IMR-90 (cell line): ENCODE results near the gene RETREG1. TPM values are rescaled to one million over a fixed set of nuclear protein-coding genes. Genes with fewer than 3 reads are reported as not detected.

ENCODE experiments used
- ATAC-seq: fragments of 200-7000 bp; cut with Tn5 transposase; 2 replicates; pipeline ENCODE4 v1.9.1; 2020; ENCODE audit warnings: low read depth, mild to moderate bottlenecking, moderate library complexity
- BruUV-seq: library from RNA; stranded (reverse); fragments of 400-500 nt; replicated peaks from 2 replicates; lab custom pipeline; 2021; lab: Mats Ljungman, UMichigan
- CTCF ChIA-PET: fragments of 300-600 bp; formaldehyde crosslinking; extraction: SDS; loops from one replicate; lab custom pipeline; 2021; ENCODE audit warnings: antibody characterized with exemption; lab: Yijun Ruan, JAX
- POLR2A ChIA-PET: fragments of 300-600 bp; sonication (Branson Sonifier 250); formaldehyde crosslinking; loops from one replicate; lab custom pipeline; 2022; ENCODE audit warnings: antibody characterized with exemption; ENCODE audit not compliant: unreplicated experiment; lab: Charles Lee
- DNase-seq: peaks from one replicate; pipeline ENCODE4 v3.0.0; 2013
- H2AFZ ChIP-seq: replicated peaks from 2 replicates; pipeline ENCODE3; 2013; ENCODE audit warnings: low read length, mild to moderate bottlenecking; ENCODE audit not compliant: poor library complexity
- H2AK5ac ChIP-seq: 2 replicates; pipeline ENCODE4 v1.6.1; 2013; ENCODE audit warnings: low read depth, low read length, inconsistent platforms
- H2AK9ac ChIP-seq: replicated peaks from 2 replicates; pipeline ENCODE3; 2013; ENCODE audit warnings: mild to moderate bottlenecking, low read depth, low read length, moderate library complexity; ENCODE audit not compliant: poor library complexity
- H2BK120ac ChIP-seq: 2 replicates; pipeline ENCODE4 v1.6.1; 2013; ENCODE audit warnings: low read depth, low read length, inconsistent platforms
- H2BK15ac ChIP-seq: 3 replicates; pipeline ENCODE4 v1.6.1; 2013; ENCODE audit warnings: low read depth, low read length, inconsistent platforms
- H2BK20ac ChIP-seq: 2 replicates; pipeline ENCODE4 v1.6.1; 2013; ENCODE audit warnings: low read depth, mild to moderate bottlenecking, inconsistent platforms, low read length, moderate library complexity
- H2BK5ac ChIP-seq: 2 replicates; pipeline ENCODE4 v1.6.1; 2013; ENCODE audit warnings: mild to moderate bottlenecking, low read depth, low read length, inconsistent platforms; ENCODE audit not compliant: poor library complexity, severe bottlenecking
- H3K14ac ChIP-seq: replicated peaks from 2 replicates; pipeline ENCODE4 v1.6.1; 2013; ENCODE audit warnings: low read depth, low read length, inconsistent platforms
- H3K18ac ChIP-seq: 2 replicates; pipeline ENCODE4 v1.6.1; 2013; ENCODE audit warnings: low read depth, low read length, control low read depth
- H3K23ac ChIP-seq: 2 replicates; pipeline ENCODE4 v1.6.1; 2013; ENCODE audit warnings: low read depth, low read length, inconsistent platforms
- H3K27ac ChIP-seq: 2 replicates; pipeline ENCODE4 v1.5.1; 2013; ENCODE audit warnings: mild to moderate bottlenecking, control low read depth, low read length; ENCODE audit not compliant: insufficient read depth
- H3K27me3 ChIP-seq: 2 replicates; pipeline ENCODE4 v1.6.1; 2013; ENCODE audit warnings: low read length; ENCODE audit not compliant: control insufficient read depth, insufficient read depth
- H3K36me3 ChIP-seq: 2 replicates; pipeline ENCODE4 v1.6.1; 2013; ENCODE audit warnings: low read length, mixed read lengths; ENCODE audit not compliant: control insufficient read depth, insufficient read depth
- H3K4ac ChIP-seq: 2 replicates; pipeline ENCODE4 v1.6.1; 2013; ENCODE audit warnings: low read depth, low read length, inconsistent platforms
- H3K4me1 ChIP-seq: 2 replicates; pipeline ENCODE4 v1.6.1; 2013; ENCODE audit warnings: low read length, mixed read lengths; ENCODE audit not compliant: control insufficient read depth, insufficient read depth
- H3K4me2 ChIP-seq: 2 replicates; pipeline ENCODE4 v1.6.1; 2013; ENCODE audit warnings: low read depth, mild to moderate bottlenecking, control low read depth, low read length, moderate library complexity
- H3K4me3 ChIP-seq: 2 replicates; pipeline ENCODE4 v1.5.1; 2013; ENCODE audit warnings: low read depth, mild to moderate bottlenecking, control low read depth, low read length, moderate library complexity; ENCODE audit not compliant: insufficient read depth
- H3K56ac ChIP-seq: 2 replicates; pipeline ENCODE4 v1.6.1; 2013; ENCODE audit warnings: low read length, inconsistent platforms; ENCODE audit not compliant: insufficient read depth; ENCODE audit errors: extremely low read depth
- H3K79me1 ChIP-seq, 2 experiments: 2 replicates each; pipeline ENCODE4 v1.6.1; 2013; ENCODE audit warnings: low read length in 2 of 2, inconsistent platforms in 1 of 2, low read depth in 1 of 2
- H3K9ac ChIP-seq: 2 replicates; pipeline ENCODE4 v1.6.1; 2013; ENCODE audit warnings: low read depth, low read length, control low read depth
- H3K9me1 ChIP-seq: 2 replicates; pipeline ENCODE4 v1.6.1; 2013; ENCODE audit warnings: low read length, inconsistent platforms; ENCODE audit not compliant: insufficient read depth
- H3K9me3 ChIP-seq: 2 replicates; pipeline ENCODE4 v1.6.1; 2013; ENCODE audit warnings: low read length; ENCODE audit not compliant: control insufficient read depth, insufficient read depth
- H4K20me1 ChIP-seq: 2 replicates; pipeline ENCODE4 v1.6.1; 2013; ENCODE audit warnings: low read length, inconsistent platforms; ENCODE audit not compliant: insufficient read depth
- H4K5ac ChIP-seq: 2 replicates; pipeline ENCODE4 v1.6.1; 2013; ENCODE audit warnings: mild to moderate bottlenecking, low read depth, low read length, control low read depth
- H4K8ac ChIP-seq, 2 experiments: 2 replicates each; pipeline ENCODE4 v1.6.1; 2013; ENCODE audit warnings: low read depth in 2 of 2, low read length in 2 of 2, control low read depth in 1 of 2, inconsistent platforms in 1 of 2
- H4K91ac ChIP-seq: 2 replicates; pipeline ENCODE4 v1.6.1; 2013; ENCODE audit warnings: low read depth, low read length, inconsistent platforms; ENCODE audit not compliant: insufficient read depth
- CEBPB ChIP-seq: IDR thresholded peaks from 2 replicates; pipeline ENCODE4 v1.6.1; 2012; ENCODE audit warnings: low read depth, low read length, improper control_type of control experiment
- CHD1 ChIP-seq: IDR thresholded peaks from 2 replicates; pipeline ENCODE4 v1.6.1; 2012; ENCODE audit warnings: low read depth, low read length, improper control_type of control experiment
- CTCF ChIP-seq: conservative IDR thresholded peaks from 2 replicates; pipeline ENCODE4 v1.5.1; 2012; ENCODE audit warnings: mild to moderate bottlenecking, low read depth, low read length, improper control_type of control experiment
- ELK1 ChIP-seq: fragments of 150-350 bp; IDR thresholded peaks from 2 replicates; pipeline ENCODE4 v1.6.1; 2016; ENCODE audit warnings: low read depth, mild to moderate bottlenecking, low read length, moderate library complexity, borderline replicate concordance
- FOS ChIP-seq: fragments of 150-350 bp; IDR thresholded peaks from 2 replicates; pipeline ENCODE4 v1.6.1; 2016; ENCODE audit warnings: low read depth, low read length
- MAFK ChIP-seq: IDR thresholded peaks from 2 replicates; pipeline ENCODE4 v1.6.1; 2012; ENCODE audit warnings: low read depth, low read length, improper control_type of control experiment
- MAZ ChIP-seq: IDR thresholded peaks from 2 replicates; pipeline ENCODE4 v1.6.1; 2012; ENCODE audit warnings: low read depth, mild to moderate bottlenecking, low read length, improper control_type of control experiment, moderate library complexity, borderline replicate concordance
- MXI1 ChIP-seq: IDR thresholded peaks from 2 replicates; pipeline ENCODE4 v1.6.1; 2012; ENCODE audit warnings: low read depth, mild to moderate bottlenecking, low read length, moderate library complexity, borderline replicate concordance
- NFE2L2 ChIP-seq: fragments of 150-350 bp; IDR thresholded peaks from 2 replicates; pipeline ENCODE4 v1.6.1; 2016; ENCODE audit warnings: low read depth, mild to moderate bottlenecking, low read length
- POLR2A ChIP-seq: IDR thresholded peaks from 2 replicates; pipeline ENCODE4 v1.6.1; 2012; ENCODE audit warnings: mild to moderate bottlenecking, low read depth, low read length
- RAD21 ChIP-seq: IDR thresholded peaks from 2 replicates; pipeline ENCODE4 v1.6.1; 2012; ENCODE audit warnings: low read length, improper control_type of control experiment
- RCOR1 ChIP-seq: IDR thresholded peaks from 2 replicates; pipeline ENCODE4 v1.6.1; 2012; ENCODE audit warnings: mild to moderate bottlenecking, low read length, improper control_type of control experiment; ENCODE audit not compliant: insufficient replicate concordance
- RFX5 ChIP-seq: IDR thresholded peaks from 2 replicates; pipeline ENCODE4 v1.8.0; 2012; ENCODE audit warnings: low read depth, mild to moderate bottlenecking, low read length, moderate library complexity
- SMC3 ChIP-seq: fragments of 150-350 bp; IDR thresholded peaks from 2 replicates; pipeline ENCODE4 v1.6.1; 2016; ENCODE audit warnings: low read depth, mild to moderate bottlenecking, antibody characterized with exemption, low read length, moderate library complexity
- USF2 ChIP-seq: fragments of 150-350 bp; IDR thresholded peaks from 2 replicates; pipeline ENCODE4 v1.6.1; 2017; ENCODE audit warnings: mild to moderate bottlenecking, antibody characterized with exemption, low read length, low read depth
- WGBS, 2 experiments: methylation state at CpG; one replicate each; pipeline versions ENCODE4 v1.1.5 to v1.1.7; 2013; ENCODE audit warnings: missing lambda C conversion rate in 2 of 2; ENCODE audit not compliant: insufficient read length in 1 of 2; ENCODE audit errors: extremely low coverage in 2 of 2; 5-methylcytosine and 5-hydroxymethylcytosine counted together
- dilution Hi-C: fragments of 300-500 bp; cut with HindIII; formaldehyde crosslinking; loops from one replicate; pipeline ENCODE4 v1.14.3; 2018; ENCODE audit warnings: low sequenced_read_pairs; ENCODE audit not compliant: unreplicated experiment
- in situ Hi-C: fragments of 300-500 bp; cut with MboI; formaldehyde crosslinking; loops from 3 replicates; pipeline ENCODE4 v1.14.3; 2019; ENCODE audit warnings: low sequenced_read_pairs, inconsistent platforms, mixed read lengths
- intact Hi-C: fragments of 100-400 bp; cut with micrococcal nuclease; formaldehyde crosslinking; loops from 2 replicates; pipeline ENCODE4 v1.10.0; 2022
- polyA plus RNA-seq, 3 experiments: library from polyadenylated mRNA; depleted of rRNA; stranded (reverse); fragments of >200 nt; gene quantifications; 2 replicates each; pipeline ENCODE4 v1.2.3, GENCODE V29; 2012; ENCODE audit warnings: low replicate concordance in 1 of 3
- total RNA-seq: library from RNA; depleted of rRNA; stranded (reverse); fragments of >200 nt; gene quantifications from 2 replicates; pipeline ENCODE4 v1.2.3, GENCODE V29; 2012

Gene RETREG1
- total and polyA plus RNA-seq, 2 of the 4 experiments (the other 2 are of a cell fraction) = not detected

- Histone ChIP-seq H3K4me1 (no peaks in the 10 kb centered on the region), H2AFZ (no peak overlapping the region), H4K8ac (no peak overlapping the region), H3K9me1 (no peaks in the 10 kb centered on the region), H3K9ac (no peak overlapping the region), H2BK120ac (no peak overlapping the region), H3K79me1 (no peaks in the 10 kb centered on the region), H3K36me3 (no peaks in the 10 kb centered on the region), H3K4ac (no peak overlapping the region), H3K56ac (no peak overlapping the region), H3K9me3 (no peaks in the 10 kb centered on the region), H3K4me3 (no peak overlapping the region), H3K4me2 (no peak overlapping the region), H3K18ac (no peak overlapping the region), H4K91ac (no peak overlapping the region), H3K23ac (no peak overlapping the region), H3K14ac (no peak overlapping the region), H3K27me3 (peaks cover 15% of the 10 kb centered on the region), H2BK5ac (no peak overlapping the region), H2AK5ac (no peak overlapping the region), H2BK15ac (no peak overlapping the region), H2AK9ac (no peak overlapping the region), H2BK20ac (no peak overlapping the region), H3K27ac (no peak overlapping the region), H4K5ac (no peak overlapping the region), H4K20me1 (no peaks in the 10 kb centered on the region)
- in situ Hi-C loops = no loop called here
- no peak for TF ChIP-seq RAD21
- TF ChIP-seq ELK1 = no peak
- no peak for TF ChIP-seq SMC3
- no peak for TF ChIP-seq POLR2A
- TF ChIP-seq USF2 = no peak
- no peak for TF ChIP-seq MXI1
- no peak for TF ChIP-seq CHD1
- TF ChIP-seq MAFK = no peak
- no peak for TF ChIP-seq RFX5
- TF ChIP-seq CEBPB = no peak
- no peak for TF ChIP-seq NFE2L2
- TF ChIP-seq CTCF = no peak
- no peak for TF ChIP-seq FOS
- TF ChIP-seq RCOR1 = no peak
- no peak for TF ChIP-seq MAZ
- DNase-seq = no peak
- BruUV-seq = no TSS peak
- intact Hi-C loops = no loop called here
- CTCF ChIA-PET = interaction anchor here (0.6 kb wide), 1 partner anchor 545 kb away, joined by 3 read pairs; no protein-coding TSS in a partner anchor
- POLR2A ChIA-PET = no interaction called here
- dilution Hi-C loops = no loop called here
- no peak for ATAC-seq
- WGBS, 2 experiments = 79% methylated on average over 7 of the region's 11 CpGs; no CpG with 5 or more reads in 1 of the 2 experiments
Observed at GRCh38 chr5:16644301-16644889, 27.6 kb upstream of the RETREG1 start.
